ENCODE data around the gene AFF1.

DNA sequence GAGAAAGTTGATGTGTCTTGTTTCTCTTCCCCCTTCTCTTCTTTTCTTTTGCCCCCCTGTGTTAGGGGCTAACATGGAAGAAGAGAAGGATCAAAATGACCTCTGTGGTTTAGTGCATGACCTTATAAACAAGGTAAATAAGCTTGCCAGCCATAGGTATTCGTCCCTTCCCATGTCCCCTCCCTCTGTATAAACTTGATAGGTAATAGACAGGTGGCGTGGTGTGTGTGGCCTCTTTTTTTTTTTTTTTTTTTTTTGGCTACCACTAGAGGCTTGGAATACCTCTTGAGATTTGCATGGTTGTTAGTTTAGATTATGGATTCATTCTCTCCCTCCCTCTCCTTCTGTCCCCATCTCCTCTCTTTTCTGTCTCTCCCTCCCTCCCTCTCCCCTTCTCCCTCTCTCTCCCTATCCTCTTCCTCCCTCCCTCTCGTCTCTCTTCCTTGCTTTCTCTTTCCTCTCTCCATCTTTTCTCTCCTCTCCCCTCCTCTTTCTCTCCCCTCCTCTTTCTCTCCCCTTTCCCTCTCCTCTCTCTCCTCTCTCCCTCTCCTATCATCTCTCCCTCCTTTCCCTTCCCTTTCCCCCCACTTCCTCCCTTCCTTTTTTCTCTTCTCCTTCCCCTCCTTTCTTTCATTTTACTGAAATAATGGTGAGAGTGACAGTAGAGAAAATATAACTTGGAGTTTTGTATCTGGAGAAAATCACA lies 134.4 kb downstream of the AFF1 start:
- TF ChIP-seq EZH2phosphoT487 (conservative IDR thresholded peaks at IDR 0.05; ENCODE audit: low read length): no peak
- TF ChIP-seq, protein P1, sequence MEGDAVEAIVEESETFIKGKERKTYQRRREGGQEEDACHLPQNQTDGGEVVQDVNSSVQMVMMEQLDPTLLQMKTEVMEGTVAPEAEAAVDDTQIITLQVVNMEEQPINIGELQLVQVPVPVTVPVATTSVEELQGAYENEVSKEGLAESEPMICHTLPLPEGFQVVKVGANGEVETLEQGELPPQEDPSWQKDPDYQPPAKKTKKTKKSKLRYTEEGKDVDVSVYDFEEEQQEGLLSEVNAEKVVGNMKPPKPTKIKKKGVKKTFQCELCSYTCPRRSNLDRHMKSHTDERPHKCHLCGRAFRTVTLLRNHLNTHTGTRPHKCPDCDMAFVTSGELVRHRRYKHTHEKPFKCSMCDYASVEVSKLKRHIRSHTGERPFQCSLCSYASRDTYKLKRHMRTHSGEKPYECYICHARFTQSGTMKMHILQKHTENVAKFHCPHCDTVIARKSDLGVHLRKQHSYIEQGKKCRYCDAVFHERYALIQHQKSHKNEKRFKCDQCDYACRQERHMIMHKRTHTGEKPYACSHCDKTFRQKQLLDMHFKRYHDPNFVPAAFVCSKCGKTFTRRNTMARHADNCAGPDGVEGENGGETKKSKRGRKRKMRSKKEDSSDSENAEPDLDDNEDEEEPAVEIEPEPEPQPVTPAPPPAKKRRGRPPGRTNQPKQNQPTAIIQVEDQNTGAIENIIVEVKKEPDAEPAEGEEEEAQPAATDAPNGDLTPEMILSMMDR (IDR thresholded peaks at IDR 0.05; ENCODE audit: insufficient read depth, low read length, poor library complexity, severe bottlenecking): no peak
